IMR-90 (cell line): Measurements from ENCODE around the gene DLGAP4. TPM values are rescaled to one million over a fixed set of nuclear protein-coding genes. Genes with fewer than 3 reads are reported as not detected.

ENCODE experiments used
- ATAC-seq: fragments of 200-7000 bp; cut with Tn5 transposase; 2 replicates; pipeline ENCODE4 v1.9.1; 2020; ENCODE audit warnings: low read depth, mild to moderate bottlenecking, moderate library complexity
- BruUV-seq: library from RNA; stranded (reverse); fragments of 400-500 nt; replicated peaks from 2 replicates; lab custom pipeline; 2021; lab: Mats Ljungman, UMichigan
- CTCF ChIA-PET: fragments of 300-600 bp; formaldehyde crosslinking; extraction: SDS; loops from one replicate; lab custom pipeline; 2021; ENCODE audit warnings: antibody characterized with exemption; lab: Yijun Ruan, JAX
- POLR2A ChIA-PET: fragments of 300-600 bp; sonication (Branson Sonifier 250); formaldehyde crosslinking; loops from one replicate; lab custom pipeline; 2022; ENCODE audit warnings: antibody characterized with exemption; ENCODE audit not compliant: unreplicated experiment; lab: Charles Lee
- DNase-seq: peaks from one replicate; pipeline ENCODE4 v3.0.0; 2013
- H2AFZ ChIP-seq: replicated peaks from 2 replicates; pipeline ENCODE3; 2013; ENCODE audit warnings: low read length, mild to moderate bottlenecking; ENCODE audit not compliant: poor library complexity
- H2AK5ac ChIP-seq: 2 replicates; pipeline ENCODE4 v1.6.1; 2013; ENCODE audit warnings: low read depth, low read length, inconsistent platforms
- H2AK9ac ChIP-seq: replicated peaks from 2 replicates; pipeline ENCODE3; 2013; ENCODE audit warnings: mild to moderate bottlenecking, low read depth, low read length, moderate library complexity; ENCODE audit not compliant: poor library complexity
- H2BK120ac ChIP-seq: 2 replicates; pipeline ENCODE4 v1.6.1; 2013; ENCODE audit warnings: low read depth, low read length, inconsistent platforms
- H2BK15ac ChIP-seq: 3 replicates; pipeline ENCODE4 v1.6.1; 2013; ENCODE audit warnings: low read depth, low read length, inconsistent platforms
- H2BK20ac ChIP-seq: 2 replicates; pipeline ENCODE4 v1.6.1; 2013; ENCODE audit warnings: low read depth, mild to moderate bottlenecking, inconsistent platforms, low read length, moderate library complexity
- H2BK5ac ChIP-seq: 2 replicates; pipeline ENCODE4 v1.6.1; 2013; ENCODE audit warnings: mild to moderate bottlenecking, low read depth, low read length, inconsistent platforms; ENCODE audit not compliant: poor library complexity, severe bottlenecking
- H3K14ac ChIP-seq: replicated peaks from 2 replicates; pipeline ENCODE4 v1.6.1; 2013; ENCODE audit warnings: low read depth, low read length, inconsistent platforms
- H3K18ac ChIP-seq: 2 replicates; pipeline ENCODE4 v1.6.1; 2013; ENCODE audit warnings: low read depth, low read length, control low read depth
- H3K23ac ChIP-seq: 2 replicates; pipeline ENCODE4 v1.6.1; 2013; ENCODE audit warnings: low read depth, low read length, inconsistent platforms
- H3K27ac ChIP-seq: 2 replicates; pipeline ENCODE4 v1.5.1; 2013; ENCODE audit warnings: mild to moderate bottlenecking, control low read depth, low read length; ENCODE audit not compliant: insufficient read depth
- H3K27me3 ChIP-seq: 2 replicates; pipeline ENCODE4 v1.6.1; 2013; ENCODE audit warnings: low read length; ENCODE audit not compliant: control insufficient read depth, insufficient read depth
- H3K36me3 ChIP-seq: 2 replicates; pipeline ENCODE4 v1.6.1; 2013; ENCODE audit warnings: low read length, mixed read lengths; ENCODE audit not compliant: control insufficient read depth, insufficient read depth
- H3K4ac ChIP-seq: 2 replicates; pipeline ENCODE4 v1.6.1; 2013; ENCODE audit warnings: low read depth, low read length, inconsistent platforms
- H3K4me1 ChIP-seq: 2 replicates; pipeline ENCODE4 v1.6.1; 2013; ENCODE audit warnings: low read length, mixed read lengths; ENCODE audit not compliant: control insufficient read depth, insufficient read depth
- H3K4me2 ChIP-seq: 2 replicates; pipeline ENCODE4 v1.6.1; 2013; ENCODE audit warnings: low read depth, mild to moderate bottlenecking, control low read depth, low read length, moderate library complexity
- H3K4me3 ChIP-seq: 2 replicates; pipeline ENCODE4 v1.5.1; 2013; ENCODE audit warnings: low read depth, mild to moderate bottlenecking, control low read depth, low read length, moderate library complexity; ENCODE audit not compliant: insufficient read depth
- H3K56ac ChIP-seq: 2 replicates; pipeline ENCODE4 v1.6.1; 2013; ENCODE audit warnings: low read length, inconsistent platforms; ENCODE audit not compliant: insufficient read depth; ENCODE audit errors: extremely low read depth
- H3K79me1 ChIP-seq, 2 experiments: 2 replicates each; pipeline ENCODE4 v1.6.1; 2013; ENCODE audit warnings: low read length in 2 of 2, inconsistent platforms in 1 of 2, low read depth in 1 of 2
- H3K9ac ChIP-seq: 2 replicates; pipeline ENCODE4 v1.6.1; 2013; ENCODE audit warnings: low read depth, low read length, control low read depth
- H3K9me1 ChIP-seq: 2 replicates; pipeline ENCODE4 v1.6.1; 2013; ENCODE audit warnings: low read length, inconsistent platforms; ENCODE audit not compliant: insufficient read depth
- H3K9me3 ChIP-seq: 2 replicates; pipeline ENCODE4 v1.6.1; 2013; ENCODE audit warnings: low read length; ENCODE audit not compliant: control insufficient read depth, insufficient read depth
- H4K20me1 ChIP-seq: 2 replicates; pipeline ENCODE4 v1.6.1; 2013; ENCODE audit warnings: low read length, inconsistent platforms; ENCODE audit not compliant: insufficient read depth
- H4K5ac ChIP-seq: 2 replicates; pipeline ENCODE4 v1.6.1; 2013; ENCODE audit warnings: mild to moderate bottlenecking, low read depth, low read length, control low read depth
- H4K8ac ChIP-seq, 2 experiments: 2 replicates each; pipeline ENCODE4 v1.6.1; 2013; ENCODE audit warnings: low read depth in 2 of 2, low read length in 2 of 2, control low read depth in 1 of 2, inconsistent platforms in 1 of 2
- H4K91ac ChIP-seq: 2 replicates; pipeline ENCODE4 v1.6.1; 2013; ENCODE audit warnings: low read depth, low read length, inconsistent platforms; ENCODE audit not compliant: insufficient read depth
- BHLHE40 ChIP-seq: fragments of 150-350 bp; IDR thresholded peaks from 2 replicates; pipeline ENCODE4 v1.6.1; 2016; ENCODE audit warnings: mild to moderate bottlenecking, low read depth, low read length
- CEBPB ChIP-seq: IDR thresholded peaks from 2 replicates; pipeline ENCODE4 v1.6.1; 2012; ENCODE audit warnings: low read depth, low read length, improper control_type of control experiment
- CHD1 ChIP-seq: IDR thresholded peaks from 2 replicates; pipeline ENCODE4 v1.6.1; 2012; ENCODE audit warnings: low read depth, low read length, improper control_type of control experiment
- ELK1 ChIP-seq: fragments of 150-350 bp; IDR thresholded peaks from 2 replicates; pipeline ENCODE4 v1.6.1; 2016; ENCODE audit warnings: low read depth, mild to moderate bottlenecking, low read length, moderate library complexity, borderline replicate concordance
- MAFK ChIP-seq: IDR thresholded peaks from 2 replicates; pipeline ENCODE4 v1.6.1; 2012; ENCODE audit warnings: low read depth, low read length, improper control_type of control experiment
- MXI1 ChIP-seq: IDR thresholded peaks from 2 replicates; pipeline ENCODE4 v1.6.1; 2012; ENCODE audit warnings: low read depth, mild to moderate bottlenecking, low read length, moderate library complexity, borderline replicate concordance
- RCOR1 ChIP-seq: IDR thresholded peaks from 2 replicates; pipeline ENCODE4 v1.6.1; 2012; ENCODE audit warnings: mild to moderate bottlenecking, low read length, improper control_type of control experiment; ENCODE audit not compliant: insufficient replicate concordance
- SMC3 ChIP-seq: fragments of 150-350 bp; IDR thresholded peaks from 2 replicates; pipeline ENCODE4 v1.6.1; 2016; ENCODE audit warnings: low read depth, mild to moderate bottlenecking, antibody characterized with exemption, low read length, moderate library complexity
- WGBS, 2 experiments: methylation state at CpG; one replicate each; pipeline versions ENCODE4 v1.1.5 to v1.1.7; 2013; ENCODE audit warnings: missing lambda C conversion rate in 2 of 2; ENCODE audit not compliant: insufficient read length in 1 of 2; ENCODE audit errors: extremely low coverage in 2 of 2; 5-methylcytosine and 5-hydroxymethylcytosine counted together
- dilution Hi-C: fragments of 300-500 bp; cut with HindIII; formaldehyde crosslinking; loops from one replicate; pipeline ENCODE4 v1.14.3; 2018; ENCODE audit warnings: low sequenced_read_pairs; ENCODE audit not compliant: unreplicated experiment
- in situ Hi-C: fragments of 300-500 bp; cut with MboI; formaldehyde crosslinking; loops from 3 replicates; pipeline ENCODE4 v1.14.3; 2019; ENCODE audit warnings: low sequenced_read_pairs, inconsistent platforms, mixed read lengths
- intact Hi-C: fragments of 100-400 bp; cut with micrococcal nuclease; formaldehyde crosslinking; loops from 2 replicates; pipeline ENCODE4 v1.10.0; 2022
- polyA plus RNA-seq, 3 experiments: library from polyadenylated mRNA; depleted of rRNA; stranded (reverse); fragments of >200 nt; gene quantifications; 2 replicates each; pipeline ENCODE4 v1.2.3, GENCODE V29; 2012; ENCODE audit warnings: low replicate concordance in 1 of 3
- total RNA-seq: library from RNA; depleted of rRNA; stranded (reverse); fragments of >200 nt; gene quantifications from 2 replicates; pipeline ENCODE4 v1.2.3, GENCODE V29; 2012
- TF ChIP-seq, protein P1 (sequence below): fragments of 150-350 bp; IDR thresholded peaks from 2 replicates; pipeline ENCODE4 v1.6.1; 2017; ENCODE audit warnings: mild to moderate bottlenecking, antibody characterized with exemption, low read length, low read depth
- TF ChIP-seq, protein P2 (sequence below): conservative IDR thresholded peaks from 2 replicates; pipeline ENCODE4 v1.5.1; 2012; ENCODE audit warnings: mild to moderate bottlenecking, low read depth, low read length, improper control_type of control experiment

The DLGAP4 gene
- total and polyA plus RNA-seq, 2 of the 4 experiments (the other 2 are of a cell fraction) = 32.3 to 73.2 TPM

DNA sequence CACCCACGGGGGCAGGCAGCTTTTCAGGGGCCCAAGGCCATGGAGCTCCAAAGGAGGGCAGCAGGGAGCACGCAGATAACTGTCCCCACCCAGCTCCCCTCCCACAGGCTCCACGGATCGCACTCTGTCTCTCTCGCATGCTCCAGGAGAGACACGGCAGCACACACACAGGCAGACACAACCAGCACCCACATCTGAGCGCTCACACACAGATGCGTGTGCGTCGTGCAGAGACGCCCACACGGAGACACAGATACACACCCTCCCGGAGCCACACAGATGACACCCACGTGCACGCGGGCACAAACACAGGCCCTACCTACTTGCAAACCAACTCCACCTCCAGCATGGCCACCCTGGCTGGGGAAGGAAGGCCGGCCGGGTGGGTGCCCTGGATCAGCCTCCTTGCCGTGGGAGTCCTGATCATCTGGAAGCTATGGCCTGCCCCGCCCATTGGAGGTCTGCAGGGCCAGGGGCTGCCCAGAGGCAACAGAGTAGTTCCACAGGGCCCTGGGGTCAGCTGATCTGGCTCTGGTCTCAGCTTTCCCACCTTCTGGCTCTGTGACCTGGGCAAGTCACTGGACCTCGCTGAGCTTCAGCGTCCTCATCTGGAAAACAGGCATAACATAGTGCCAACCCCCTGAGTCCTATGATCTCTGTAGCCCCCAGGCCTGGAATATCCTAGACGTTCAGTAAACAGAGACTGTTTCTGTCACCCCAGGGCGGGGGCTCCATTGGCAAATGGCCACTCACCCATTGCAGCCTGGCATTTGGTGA, 38.3 kb upstream of the DLGAP4 start:
- in situ Hi-C loops = no loop called here
- Histone ChIP-seq H4K5ac (no peak overlapping the region), H2AFZ (no peak overlapping the region), H2BK20ac (no peak overlapping the region), H2AK5ac (no peak overlapping the region), H2BK5ac (no peak overlapping the region), H3K9ac (no peak overlapping the region), H3K79me1 (no peaks in the 10 kb centered on the region), H3K23ac (no peak overlapping the region), H2BK15ac (no peak overlapping the region), H4K91ac (no peak overlapping the region), H3K4me2 (no peak overlapping the region), H3K36me3 (no peaks in the 10 kb centered on the region), H3K4me3 (no peak overlapping the region), H3K18ac (no peak overlapping the region), H4K8ac (no peak overlapping the region), H3K4me1 (no peaks in the 10 kb centered on the region), H3K27ac (no peak overlapping the region), H2BK120ac (no peak overlapping the region), H3K27me3 (peaks cover 37% of the 10 kb centered on the region), H3K4ac (no peak overlapping the region), H3K14ac (no peak overlapping the region), H3K9me3 (no peaks in the 10 kb centered on the region), H3K9me1 (no peaks in the 10 kb centered on the region), H3K56ac (no peak overlapping the region), H2AK9ac (no peak overlapping the region), H4K20me1 (no peaks in the 10 kb centered on the region)
- no peak for TF ChIP-seq BHLHE40
- no peak for TF ChIP-seq CHD1
- TF ChIP-seq, protein P1, sequence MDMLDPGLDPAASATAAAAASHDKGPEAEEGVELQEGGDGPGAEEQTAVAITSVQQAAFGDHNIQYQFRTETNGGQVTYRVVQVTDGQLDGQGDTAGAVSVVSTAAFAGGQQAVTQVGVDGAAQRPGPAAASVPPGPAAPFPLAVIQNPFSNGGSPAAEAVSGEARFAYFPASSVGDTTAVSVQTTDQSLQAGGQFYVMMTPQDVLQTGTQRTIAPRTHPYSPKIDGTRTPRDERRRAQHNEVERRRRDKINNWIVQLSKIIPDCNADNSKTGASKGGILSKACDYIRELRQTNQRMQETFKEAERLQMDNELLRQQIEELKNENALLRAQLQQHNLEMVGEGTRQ = no peak
- TF ChIP-seq MAFK = no peak
- no peak for TF ChIP-seq ELK1
- TF ChIP-seq RCOR1 = no peak
- no peak for TF ChIP-seq MXI1
- no peak for TF ChIP-seq CEBPB
- TF ChIP-seq SMC3 = no peak
- TF ChIP-seq, protein P2, sequence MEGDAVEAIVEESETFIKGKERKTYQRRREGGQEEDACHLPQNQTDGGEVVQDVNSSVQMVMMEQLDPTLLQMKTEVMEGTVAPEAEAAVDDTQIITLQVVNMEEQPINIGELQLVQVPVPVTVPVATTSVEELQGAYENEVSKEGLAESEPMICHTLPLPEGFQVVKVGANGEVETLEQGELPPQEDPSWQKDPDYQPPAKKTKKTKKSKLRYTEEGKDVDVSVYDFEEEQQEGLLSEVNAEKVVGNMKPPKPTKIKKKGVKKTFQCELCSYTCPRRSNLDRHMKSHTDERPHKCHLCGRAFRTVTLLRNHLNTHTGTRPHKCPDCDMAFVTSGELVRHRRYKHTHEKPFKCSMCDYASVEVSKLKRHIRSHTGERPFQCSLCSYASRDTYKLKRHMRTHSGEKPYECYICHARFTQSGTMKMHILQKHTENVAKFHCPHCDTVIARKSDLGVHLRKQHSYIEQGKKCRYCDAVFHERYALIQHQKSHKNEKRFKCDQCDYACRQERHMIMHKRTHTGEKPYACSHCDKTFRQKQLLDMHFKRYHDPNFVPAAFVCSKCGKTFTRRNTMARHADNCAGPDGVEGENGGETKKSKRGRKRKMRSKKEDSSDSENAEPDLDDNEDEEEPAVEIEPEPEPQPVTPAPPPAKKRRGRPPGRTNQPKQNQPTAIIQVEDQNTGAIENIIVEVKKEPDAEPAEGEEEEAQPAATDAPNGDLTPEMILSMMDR = no peak
- dilution Hi-C loops = no loop called here
- POLR2A ChIA-PET = no interaction called here
- no TSS peak for BruUV-seq
- CTCF ChIA-PET = interaction anchor here (0.9 kb wide), 1 partner anchor 172 kb away, joined by 4 read pairs; no protein-coding TSS in a partner anchor
- ATAC-seq (no peak), DNase-seq (no peak)
- WGBS, 2 experiments = 71% methylated on average over 7 of the region's 24 CpGs; no CpG with 5 or more reads in 1 of the 2 experiments
- intact Hi-C loops = no loop called here
